NCI-H226 (cell line): Measurements from ENCODE around the gene KISS1R.
A peak's percentile ranks its signal among the peaks of the same experiment; 100 is the strongest.
"Not testable (repeated sequence)": the region's sequence is repeated elsewhere in the genome, so short reads cannot be mapped to it uniquely, and the experiment has no call there.

Experiments used
- DNase-seq: peaks from one replicate; pipeline ENCODE4 v3.0.0-alpha.2; 2015

KISS1R gene

DNA sequence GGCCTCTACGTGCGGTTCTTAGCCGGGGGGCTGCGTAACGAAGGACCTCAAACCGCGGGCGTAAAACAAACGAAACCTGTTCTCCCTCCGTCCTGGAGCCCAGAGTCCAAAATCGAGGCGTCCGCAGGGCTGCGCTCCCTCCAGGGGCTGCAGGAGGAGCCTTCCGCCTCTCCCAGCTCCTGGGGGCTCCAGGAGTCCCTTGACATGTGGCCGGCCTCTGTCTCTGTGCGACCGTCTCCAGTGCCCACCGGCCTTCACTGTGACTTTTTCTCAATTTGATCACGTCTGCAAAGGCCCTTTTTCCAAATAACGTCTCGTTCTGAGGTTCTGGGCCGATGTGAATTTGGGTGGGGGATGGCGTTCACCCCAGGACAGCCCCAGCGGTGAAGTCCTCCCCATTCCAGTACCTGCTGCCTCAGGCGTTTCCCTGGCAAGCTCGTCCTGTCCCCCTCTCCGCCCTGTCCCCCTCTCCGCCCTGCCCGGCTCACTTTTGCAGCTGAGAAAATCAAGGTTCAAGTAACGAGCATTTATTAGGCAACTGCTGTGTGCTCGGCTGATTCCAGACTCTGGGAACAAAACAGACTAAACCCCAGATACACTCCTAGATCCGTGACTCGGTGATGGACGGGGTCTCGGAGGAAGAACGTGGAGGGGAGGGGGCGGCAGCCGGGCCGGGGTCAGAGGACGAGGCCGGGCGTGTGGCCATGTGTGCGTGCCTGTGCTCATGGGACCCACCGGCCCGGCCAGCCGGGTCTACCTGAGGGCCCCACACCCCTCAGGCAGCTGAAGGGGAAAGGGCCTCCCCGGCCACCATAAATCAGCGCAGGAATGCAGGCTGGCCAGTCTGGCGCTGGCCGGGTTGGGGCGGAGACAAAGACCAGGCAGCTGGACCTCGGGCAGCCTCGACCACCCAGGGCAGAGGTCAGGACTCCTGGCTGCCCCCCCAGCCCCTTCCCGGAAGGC is 39.0 kb downstream of the KISS1R start:
- no peak for DNase-seq

GRCh38 chr19:956766-957440 is 39.8 kb downstream of the KISS1R start:
- no peak for DNase-seq

GRCh38 chr19:957578-957977 is 40.4 kb downstream of the KISS1R start:
- DNase-seq: not testable (repeated sequence)

DNA sequence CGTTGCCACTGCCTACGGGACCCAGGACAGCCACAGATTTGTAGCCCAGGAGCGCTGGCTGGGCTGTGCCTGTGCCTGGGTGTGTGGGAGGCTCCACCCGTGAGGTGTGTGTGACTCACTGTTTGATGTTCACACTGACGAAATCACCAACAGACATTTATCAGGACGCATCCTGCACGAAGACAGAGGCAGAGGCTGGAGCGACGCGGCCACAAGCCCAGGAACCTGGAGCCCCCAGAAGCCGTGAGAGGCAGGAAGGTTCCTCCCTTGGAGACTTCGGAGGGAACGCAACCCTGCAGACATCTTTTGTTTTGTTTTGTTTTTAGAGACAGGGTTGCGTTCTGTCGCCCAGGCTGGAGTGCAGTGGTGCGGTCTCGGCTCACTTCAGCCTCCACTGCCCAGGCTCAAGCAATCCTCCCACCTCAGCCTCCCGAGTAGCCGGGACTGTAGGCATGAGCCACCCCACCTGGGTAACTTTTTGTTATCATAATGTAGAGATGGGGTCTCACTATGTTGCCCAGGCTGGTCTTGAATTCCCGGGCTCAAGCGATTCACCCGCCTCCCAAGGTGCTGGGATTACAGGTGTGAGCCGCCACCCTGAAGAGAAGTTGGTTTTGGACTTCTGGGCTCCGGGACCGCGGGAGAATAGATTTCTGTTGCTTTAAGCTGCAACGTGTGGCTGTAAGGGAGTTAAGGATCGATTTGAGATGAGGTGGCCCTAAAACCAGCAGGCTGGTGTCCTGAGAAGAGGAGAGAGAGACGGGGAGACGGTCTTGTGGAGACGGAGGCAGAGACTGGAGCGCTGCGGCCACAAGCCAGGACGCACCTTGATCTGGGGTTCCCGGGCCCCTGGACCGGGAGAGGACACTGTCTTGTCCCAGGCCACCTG is 42.1 kb downstream of the KISS1R start:
- DNase-seq: peak; percentile 71

GRCh38 chr19:960020-960419 is 42.9 kb downstream of the KISS1R start:
- no peak for DNase-seq

GRCh38 chr19:960601-960938 is 43.4 kb downstream of the KISS1R start:
- no peak for DNase-seq

DNA sequence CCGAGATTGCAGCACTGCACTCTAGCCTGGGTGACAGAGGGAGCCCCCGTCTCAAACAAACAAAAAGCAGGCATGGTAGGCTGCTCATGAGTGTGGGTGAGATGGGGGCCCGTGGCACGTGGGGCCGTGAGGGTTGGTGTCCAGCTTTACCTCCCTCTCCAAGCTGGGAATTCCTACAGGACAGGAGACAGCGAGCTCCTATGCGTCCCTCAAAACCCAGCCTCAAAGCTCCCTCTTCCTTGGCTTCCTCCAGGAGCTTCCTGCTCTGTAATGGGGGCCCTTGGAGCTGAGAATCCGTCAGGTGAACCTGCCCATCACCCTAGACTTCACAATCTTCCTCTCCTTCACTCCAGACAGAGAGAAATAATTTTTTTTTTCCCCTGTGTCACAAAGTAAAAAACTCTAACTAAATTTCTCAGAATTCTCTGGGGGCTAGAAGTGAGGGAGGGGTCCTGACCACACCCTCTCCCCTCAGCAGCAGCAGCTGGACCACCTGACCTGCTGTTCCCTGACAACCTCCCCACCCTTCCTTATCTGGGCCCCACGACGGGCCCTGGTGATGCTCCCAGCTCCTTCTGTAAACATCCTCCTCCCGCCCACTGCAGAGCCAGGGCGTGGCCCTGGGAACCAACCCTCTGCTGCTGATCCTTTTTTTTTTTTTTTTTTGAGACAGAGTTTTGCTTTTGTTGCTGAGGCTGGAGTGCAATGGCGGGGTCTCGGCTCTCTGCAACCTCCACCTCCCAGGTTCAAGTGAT is 44.9 kb downstream of the KISS1R start:
- DNase-seq: peak; percentile 57

DNA sequence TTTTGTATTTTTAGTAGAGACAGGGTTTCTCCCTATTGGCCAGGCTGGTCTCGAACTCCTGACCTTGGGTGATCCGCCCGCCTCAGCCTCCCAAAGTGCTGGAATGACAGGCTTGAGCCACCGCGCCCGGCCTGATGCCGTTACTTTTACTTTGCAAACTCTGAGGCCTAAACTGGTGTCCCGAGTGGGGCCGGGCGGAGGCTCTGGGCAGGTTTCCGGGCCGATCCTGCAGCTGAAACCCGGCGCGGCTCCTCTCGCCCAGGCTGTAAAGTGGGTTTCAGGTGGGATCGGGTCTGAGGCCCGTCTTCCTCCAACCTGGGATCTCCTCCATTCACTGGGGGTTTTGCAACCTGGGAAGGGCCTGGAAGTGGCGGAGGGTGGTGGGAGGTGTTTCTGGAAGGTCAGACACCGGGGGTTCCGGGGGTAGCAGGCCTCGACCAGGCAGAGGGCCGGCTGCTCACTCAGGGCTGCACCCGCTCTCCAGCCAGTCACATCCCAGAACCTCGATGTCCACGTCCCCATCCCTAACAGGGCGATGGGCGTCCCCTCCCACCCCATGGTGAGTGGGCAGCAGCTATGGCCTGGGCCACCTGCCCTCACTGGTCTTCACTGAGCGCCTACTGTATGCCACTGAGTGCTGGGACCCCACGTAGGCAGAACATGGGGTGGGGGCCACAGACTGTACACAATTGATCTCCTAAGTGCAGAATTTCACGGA is 45.7 kb downstream of the KISS1R start:
- no peak for DNase-seq

DNA sequence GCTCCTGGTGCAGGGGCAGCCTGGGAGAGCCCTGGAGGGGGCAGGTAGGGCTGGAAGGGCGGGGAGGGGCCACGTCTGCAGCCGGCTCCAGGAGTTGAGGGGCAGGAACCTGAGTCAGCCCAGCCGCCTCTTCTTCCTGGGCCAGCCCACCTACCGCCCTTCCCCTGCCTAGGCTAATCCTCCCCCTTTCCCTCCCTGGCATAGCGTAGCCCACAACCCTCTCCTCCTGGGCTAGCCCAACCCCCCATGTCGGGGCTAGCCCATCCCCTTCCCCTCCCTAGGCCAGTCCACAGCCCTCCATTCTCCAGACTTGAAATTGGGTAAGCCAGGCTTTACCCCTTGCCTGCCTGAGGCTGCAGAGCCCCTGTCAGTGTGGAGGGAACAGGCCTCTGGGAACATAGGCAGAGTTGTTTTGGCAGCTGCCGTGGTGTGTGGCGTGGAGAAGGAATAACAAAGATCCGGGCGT is 46.4 kb downstream of the KISS1R start:
- peak; percentile 66 for DNase-seq

DNA sequence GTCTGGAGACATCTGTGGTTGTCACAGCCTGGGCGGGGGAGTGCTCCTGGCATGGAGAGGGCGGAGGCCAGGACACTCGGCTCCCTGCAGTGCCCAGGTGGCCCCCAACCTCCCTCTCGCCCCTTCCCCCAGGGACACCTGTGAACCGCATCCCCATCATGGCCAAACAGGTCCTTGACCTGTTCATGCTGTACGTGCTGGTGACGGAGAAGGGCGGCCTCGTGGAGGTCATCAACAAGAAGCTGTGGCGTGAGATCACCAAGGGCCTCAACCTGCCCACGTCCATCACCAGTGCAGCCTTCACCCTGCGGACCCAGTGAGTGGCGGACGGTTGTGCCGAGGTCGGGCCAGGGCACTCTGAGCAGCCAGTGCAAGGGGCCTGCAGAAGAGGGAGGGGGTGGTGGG is 47.0 kb downstream of the KISS1R start:
- DNase-seq: no peak

DNA sequence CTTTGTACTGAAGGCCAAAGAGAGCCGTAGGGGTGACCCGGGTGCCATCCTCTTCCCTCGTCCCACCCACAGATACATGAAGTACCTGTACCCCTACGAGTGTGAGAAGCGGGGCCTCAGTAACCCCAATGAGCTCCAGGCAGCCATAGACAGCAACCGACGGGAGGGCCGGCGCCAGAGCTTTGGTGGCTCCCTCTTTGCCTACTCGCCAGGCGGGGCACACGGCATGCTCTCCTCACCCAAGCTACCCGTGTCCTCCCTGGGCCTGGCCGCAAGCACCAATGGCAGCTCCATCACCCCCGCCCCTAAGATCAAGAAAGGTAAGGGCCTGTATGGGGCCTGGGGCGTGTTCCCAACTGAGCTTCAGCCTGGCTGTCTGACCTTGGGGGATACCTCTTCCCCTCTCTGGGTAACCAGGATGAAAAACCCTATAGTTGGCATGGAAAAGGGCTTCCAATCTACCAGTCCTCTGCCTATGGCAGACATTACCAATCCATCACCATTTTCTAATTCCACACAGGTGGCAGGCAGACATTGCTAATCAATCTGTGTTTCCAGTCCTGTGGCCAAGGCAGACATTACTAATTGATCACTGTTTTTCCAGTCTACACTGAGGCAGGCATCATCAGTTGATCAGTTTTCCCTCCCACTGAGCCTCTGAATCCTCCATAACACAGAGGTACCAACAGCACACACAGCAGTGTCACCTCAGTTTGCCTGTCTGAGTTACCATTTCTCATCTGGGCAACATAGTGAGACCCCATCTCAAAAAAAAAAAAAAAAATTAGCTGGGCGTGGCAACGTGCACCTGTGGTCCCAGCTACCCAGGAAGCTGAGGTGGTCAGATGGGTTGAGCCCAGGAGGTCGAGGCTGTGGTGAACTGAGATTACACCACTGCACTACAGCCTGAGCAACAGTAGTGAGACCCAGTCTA is 47.9 kb downstream of the KISS1R start:
- DNase-seq: no peak

- DNase-seq: no peak
Observed at GRCh38 chr19:966485-967088, 49.5 kb downstream of the KISS1R start.
